Dermis blood vessel endothelial cell (primary cell): ENCODE measurements around the gene RAD51B. TPM values are rescaled to one million over a fixed set of nuclear protein-coding genes. Genes with fewer than 3 reads are reported as not detected.

Source experiments
- DNase-seq: peaks from one replicate; pipeline ENCODE4 v3.0.0; 2010
- total RNA-seq: library from RNA; depleted of rRNA; stranded (reverse); fragments of >200 nt; gene quantifications from 2 replicates; pipeline ENCODE4 v1.2.3, GENCODE V29; 2014

RAD51B gene
- total RNA-seq, 1 donor from 2014 or later, result 22.8 TPM

GRCh38 chr14:68239988-68240771 lies 420.6 kb downstream of the RAD51B start:
- peak; percentile 61 for DNase-seq

GRCh38 chr14:68241862-68242487 lies 422.4 kb downstream of the RAD51B start:
- DNase-seq, result no peak

GRCh38 chr14:68243450-68244010 lies 424.0 kb downstream of the RAD51B start:
- DNase-seq, result no peak

DNA sequence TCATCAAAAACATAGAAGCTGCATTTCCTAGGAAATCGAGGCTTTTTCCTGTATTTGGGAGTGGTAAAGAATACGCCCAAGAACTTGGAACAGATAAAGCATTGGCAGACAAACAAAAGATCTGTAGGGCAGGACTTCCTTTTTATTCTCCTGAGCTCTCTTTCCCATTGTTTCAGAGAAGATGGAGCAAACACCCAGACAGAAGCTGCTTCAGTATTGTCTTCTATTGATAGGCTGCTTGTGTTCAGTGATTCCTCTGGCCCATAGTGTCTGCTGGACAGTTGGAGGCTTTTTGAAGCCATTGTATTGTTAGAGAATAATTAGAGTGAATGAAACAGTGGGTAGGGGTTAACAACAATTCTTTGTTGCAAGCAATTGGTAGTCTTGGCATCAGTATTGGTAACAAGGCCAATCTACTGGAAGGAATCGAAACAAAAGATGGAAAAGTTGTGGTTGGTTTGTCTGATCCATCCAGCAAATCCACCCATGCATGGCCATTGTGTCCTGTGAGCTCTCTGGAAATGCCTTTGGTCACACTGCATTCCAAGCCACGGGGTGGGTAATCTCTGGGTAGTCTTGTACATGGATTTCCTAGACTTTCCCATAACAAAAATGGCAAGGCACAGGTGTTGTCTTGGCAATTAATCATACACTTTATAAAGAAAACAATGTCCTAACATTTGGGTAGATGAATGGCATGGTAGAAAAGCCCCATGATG lies 424.8 kb downstream of the RAD51B start:
- DNase-seq, result peak; percentile 28

- no peak for DNase-seq
These were observed 425.8 kb downstream of the RAD51B start for GRCh38 chr14:68245146-68246073.

GRCh38 chr14:68246074-68246785 lies 426.7 kb downstream of the RAD51B start:
- no peak for DNase-seq

DNA sequence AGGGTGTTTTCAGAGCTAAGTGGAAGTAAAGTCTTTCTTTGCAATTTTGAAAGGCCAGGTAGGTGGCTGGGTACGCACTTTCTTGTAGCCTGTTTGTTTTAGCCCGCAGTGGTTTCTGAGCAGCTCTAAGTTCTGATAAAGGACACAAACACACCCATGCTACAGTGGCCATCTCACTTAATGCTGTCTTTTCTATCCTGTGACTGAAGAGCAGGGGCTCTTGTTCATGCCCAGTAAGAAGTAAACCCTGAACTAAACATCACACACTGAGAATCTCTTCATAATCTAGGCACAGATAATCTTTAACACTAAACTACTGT lies 427.2 kb downstream of the RAD51B start:
- DNase-seq, result no peak

GRCh38 chr14:68247274-68247673 lies 427.7 kb downstream of the RAD51B start:
- peak; percentile 52 for DNase-seq

DNA sequence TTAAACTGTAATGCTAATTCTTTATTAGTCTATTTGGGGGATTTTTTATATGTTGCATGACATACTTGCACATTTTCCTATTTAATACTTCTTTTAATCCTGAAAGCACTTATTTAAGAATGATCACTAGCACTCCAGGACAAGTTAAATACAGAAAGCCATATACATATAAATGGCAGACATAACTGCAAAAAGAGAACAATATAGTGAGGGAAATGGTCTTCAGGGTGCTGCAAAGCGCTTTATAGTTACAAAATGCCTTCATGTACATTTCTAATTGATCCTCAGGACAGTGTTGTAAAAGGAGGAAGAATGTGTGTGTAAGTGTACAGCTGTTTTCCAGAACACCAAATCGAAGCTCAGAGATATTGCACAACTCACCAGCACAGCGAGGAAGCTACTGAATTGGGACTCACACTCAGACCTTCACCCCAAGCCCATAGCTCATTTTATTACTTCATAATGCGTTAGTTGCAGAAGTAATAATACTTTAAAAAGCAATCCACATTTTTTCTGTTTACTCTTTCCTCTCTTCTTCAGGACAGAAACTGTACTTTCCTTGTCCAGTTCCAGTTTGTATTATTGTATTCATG lies 428.2 kb downstream of the RAD51B start:
- no peak for DNase-seq

DNA sequence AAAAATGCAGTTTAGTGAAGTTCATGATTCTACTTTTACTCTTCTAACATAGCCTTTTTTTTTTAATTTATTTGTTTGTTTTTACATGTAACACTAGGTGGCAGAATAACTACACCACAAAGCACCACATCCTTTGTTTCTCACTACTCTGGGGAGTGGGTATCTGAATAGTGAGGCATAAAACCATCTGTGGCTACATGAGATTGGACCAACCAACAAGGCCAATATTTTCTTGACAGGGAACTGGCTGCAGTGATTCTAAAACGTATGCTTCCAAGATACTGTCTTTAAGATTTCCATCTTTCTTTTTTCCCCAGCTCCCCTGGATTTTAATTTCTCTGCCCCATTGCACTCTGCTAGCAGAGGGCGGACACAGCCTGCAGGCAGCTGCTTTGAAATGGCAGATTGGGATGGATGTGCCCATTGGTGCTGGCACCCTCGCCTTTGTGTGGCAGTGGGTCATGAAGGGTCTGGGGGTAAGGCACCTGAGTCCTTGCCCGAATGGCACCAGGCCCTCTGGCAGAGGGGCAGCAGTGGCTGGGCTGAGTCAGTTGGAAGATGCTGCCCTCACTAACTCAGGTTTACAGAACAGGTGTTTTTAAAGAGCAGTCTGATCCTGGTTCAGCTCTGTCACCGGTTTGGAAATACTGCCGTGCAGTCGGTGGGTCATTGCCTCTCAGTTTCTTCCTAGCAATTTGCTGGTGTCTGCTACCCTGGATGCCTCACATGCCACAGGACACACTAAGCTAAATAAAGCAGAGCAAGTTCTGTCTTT lies 429.1 kb downstream of the RAD51B start:
- peak; percentile 86 for DNase-seq

GRCh38 chr14:68249661-68250451 lies 430.3 kb downstream of the RAD51B start:
- DNase-seq, result peak; percentile 49

- DNase-seq, result no peak
These were observed 431.6 kb downstream of the RAD51B start for GRCh38 chr14:68250927-68251768.

GRCh38 chr14:68251769-68252100 lies 432.2 kb downstream of the RAD51B start:
- no peak for DNase-seq

DNA sequence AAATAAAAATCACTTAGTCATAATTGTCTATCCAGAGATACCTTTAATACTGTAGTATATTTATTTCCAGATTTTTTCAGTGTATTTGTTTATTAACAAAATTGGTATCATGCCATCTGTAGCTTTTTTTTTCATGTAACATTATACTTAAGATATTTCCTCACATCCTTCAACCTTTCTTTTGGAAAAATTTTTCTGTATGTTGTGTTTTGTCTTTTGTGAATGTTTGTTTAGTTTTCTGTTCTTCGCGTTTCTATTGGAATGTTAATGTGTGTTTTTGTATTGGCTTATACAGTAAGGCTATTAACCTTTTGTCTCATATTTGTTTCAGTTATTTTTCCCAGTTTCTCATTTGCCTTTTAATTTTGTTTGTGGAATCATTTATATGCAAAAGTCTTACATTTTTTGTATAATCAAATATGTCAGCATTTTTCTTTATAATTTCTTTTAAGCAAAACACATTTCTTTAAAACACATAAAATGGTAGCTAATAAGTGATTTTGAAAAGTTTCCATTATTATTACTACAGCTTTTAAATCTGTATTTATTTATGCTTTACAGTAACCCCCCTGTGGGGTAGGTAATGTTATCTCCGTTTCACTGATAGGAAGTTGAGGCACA lies 433.7 kb downstream of the RAD51B start:
- no peak for DNase-seq

DNA sequence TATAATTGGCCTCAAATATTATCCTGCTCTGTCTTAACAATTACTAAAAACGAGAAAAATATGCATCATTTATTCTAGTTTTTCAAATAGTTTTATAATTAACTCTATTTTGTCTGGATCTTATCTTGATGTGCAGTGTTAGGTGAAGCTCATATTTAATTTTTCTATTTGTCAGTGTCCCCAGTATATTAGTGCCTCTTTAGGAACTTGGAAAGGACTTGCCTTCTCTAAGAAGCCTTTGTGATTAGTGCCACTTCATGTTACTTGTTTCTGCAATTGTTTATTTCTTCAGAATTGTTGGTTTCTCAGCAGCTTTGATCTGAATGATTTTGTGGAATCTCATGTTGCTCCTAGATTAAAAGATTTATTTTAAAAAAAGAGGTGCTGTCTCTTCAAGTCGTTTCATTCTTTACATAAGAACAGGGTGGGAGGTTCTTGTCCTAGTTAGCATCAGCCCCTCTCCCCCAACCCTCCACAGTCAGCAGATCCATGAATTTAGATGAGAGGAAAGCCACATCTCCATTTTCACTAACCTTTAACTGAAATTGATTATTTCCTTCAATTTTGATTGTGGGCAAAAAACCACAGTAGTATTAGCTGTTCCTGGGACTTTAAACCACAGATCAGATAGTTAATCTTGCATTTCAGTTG lies 434.4 kb downstream of the RAD51B start:
- DNase-seq, result no peak

DNA sequence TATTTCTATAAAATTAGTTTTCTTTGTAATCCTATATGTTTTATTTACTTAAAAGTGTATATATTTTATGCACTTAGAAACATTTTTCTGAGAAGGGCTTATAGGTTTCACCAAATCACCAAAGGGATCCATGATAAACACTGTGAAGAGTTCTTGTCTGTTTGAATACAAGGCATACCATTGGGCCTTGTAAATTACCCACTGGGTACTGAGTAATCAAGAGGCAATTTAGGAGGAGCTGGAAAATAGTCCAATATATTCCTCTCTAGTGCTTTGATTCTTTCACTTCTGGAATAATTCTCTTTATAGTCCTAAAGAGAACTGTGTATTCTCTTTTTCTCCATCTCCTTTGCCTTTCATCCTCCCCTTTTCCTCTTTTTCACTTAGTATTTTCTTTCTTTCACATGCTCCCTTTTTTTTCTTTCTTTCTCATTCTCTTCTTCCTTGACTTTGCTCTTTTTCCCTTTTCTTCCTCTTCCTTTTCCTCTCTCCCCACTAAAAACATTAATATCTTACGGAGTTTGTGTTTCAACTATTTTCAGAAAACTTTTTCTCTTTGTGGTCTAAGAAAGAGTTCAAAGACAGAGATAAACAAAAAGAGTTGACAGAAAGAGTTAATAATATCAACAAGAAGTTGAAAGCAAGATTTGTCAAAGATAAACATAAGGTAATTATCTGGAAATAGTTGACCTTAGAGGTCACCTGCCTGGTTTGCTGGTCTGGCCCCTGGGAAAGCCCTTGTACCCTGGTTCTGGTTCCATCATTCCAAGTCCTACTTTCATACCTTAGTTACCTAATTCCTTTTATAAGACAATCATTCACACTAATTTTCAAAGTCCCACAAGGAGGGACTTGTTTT lies 435.3 kb downstream of the RAD51B start:
- DNase-seq, result no peak

DNA sequence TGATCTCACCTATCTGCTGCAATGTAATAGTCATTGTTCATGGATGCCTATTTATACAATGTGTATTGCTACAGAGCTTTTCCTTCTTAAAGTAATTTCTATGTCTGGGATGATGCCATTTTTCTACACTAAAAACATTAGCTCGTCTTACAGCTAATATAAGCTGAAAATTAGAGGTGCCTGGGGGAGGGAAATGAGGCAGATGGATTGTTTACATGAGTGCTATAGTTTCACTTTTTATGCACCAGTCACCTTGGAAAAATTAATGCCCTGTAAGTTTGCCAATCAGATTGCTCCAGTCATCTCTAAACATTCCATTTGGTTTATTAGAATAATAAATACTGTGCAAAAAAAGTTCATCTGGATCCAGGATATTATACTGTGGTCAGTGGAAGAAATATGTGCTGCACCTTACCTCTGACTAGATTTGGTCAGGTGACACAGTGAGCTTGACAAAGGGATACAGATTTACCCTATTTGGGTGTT lies 436.2 kb downstream of the RAD51B start:
- no peak for DNase-seq
